H1 (cell line): ENCODE measurements around the gene TUBGCP5. TPM values are rescaled to one million over a fixed set of nuclear protein-coding genes. Genes with fewer than 3 reads are reported as not detected.

ENCODE experiments used
- CTCF ChIA-PET: fragments of 300-600 bp; sonication (Branson Sonifier 250); formaldehyde crosslinking; loops from one replicate; lab custom pipeline; 2021; ENCODE audit not compliant: partially characterized antibody; lab: Charles Lee
- POLR2A ChIA-PET: fragments of 300-600 bp; sonication (Branson Sonifier 250); formaldehyde crosslinking; loops from one replicate; lab custom pipeline; 2021; ENCODE audit warnings: inconsistent platforms; ENCODE audit not compliant: partially characterized antibody; lab: Charles Lee
- DNase-seq, 2 experiments: peaks; one replicate each; pipeline versions ENCODE4 v3.0.0 to v3.0.0-alpha.2; 2010 to 2022; ENCODE audit warnings: low spot score in 2 of 2, low read depth in 1 of 2, mixed read lengths in 1 of 2
- FAIRE-seq: peaks from 2 replicates; lab custom pipeline; 2011; peaks lifted over from hg19 to GRCh38; lab: Jason Lieb, UNC
- H2AFZ ChIP-seq: 2 replicates; pipeline ENCODE4 v1.8.1; 2012; ENCODE audit warnings: low read length, inconsistent platforms
- H2AK5ac ChIP-seq: 2 replicates; pipeline ENCODE4 v1.6.1; 2013; ENCODE audit warnings: low read depth, low read length
- H2BK120ac ChIP-seq: replicated peaks from 2 replicates; pipeline ENCODE3; 2013; ENCODE audit warnings: low read depth, low read length, inconsistent platforms
- H2BK12ac ChIP-seq: 2 replicates; pipeline ENCODE4 v1.6.1; 2013; ENCODE audit warnings: low read depth, low read length
- H2BK15ac ChIP-seq: 2 replicates; pipeline ENCODE4 v1.6.1; 2013; ENCODE audit warnings: low read length
- H2BK20ac ChIP-seq: 2 replicates; pipeline ENCODE4 v1.6.1; 2013; ENCODE audit warnings: low read length
- H2BK5ac ChIP-seq: 2 replicates; pipeline ENCODE4 v1.6.1; 2013; ENCODE audit warnings: low read depth, low read length
- H3K14ac ChIP-seq: 2 replicates; pipeline ENCODE4 v1.6.1; 2013; ENCODE audit warnings: inconsistent platforms; ENCODE audit not compliant: insufficient read length
- H3K18ac ChIP-seq: 2 replicates; pipeline ENCODE4 v1.6.1; 2013; ENCODE audit warnings: low read length; ENCODE audit errors: extremely low read depth
- H3K23ac ChIP-seq: 2 replicates; pipeline ENCODE4 v1.6.1; 2013; ENCODE audit warnings: inconsistent platforms; ENCODE audit not compliant: insufficient read length
- H3K23me2 ChIP-seq: 2 replicates; pipeline ENCODE4 v1.6.1; 2013; ENCODE audit warnings: low read depth, low read length
- H3K27ac ChIP-seq: 2 replicates; pipeline ENCODE4 v1.6.1; 2011; ENCODE audit warnings: low read depth, low read length, inconsistent platforms
- H3K27me3 ChIP-seq, 4 experiments: replicated peaks in 1 of 4; 1 replicate in 1 of 4; 2 replicates in 3 of 4; pipeline versions ENCODE4 v1.6.1 to v1.8.1; 2011 to 2013; ENCODE audit warnings: low read length in 3 of 4, mild to moderate bottlenecking in 3 of 4, inconsistent platforms in 2 of 4, mixed read lengths in 2 of 4, moderate library complexity in 1 of 4; ENCODE audit not compliant: control insufficient read depth in 3 of 4, insufficient read depth in 3 of 4; ENCODE audit errors: extremely low read depth in 1 of 4
- H3K36me3 ChIP-seq, 4 experiments: 2 replicates each; pipeline versions ENCODE4 v1.6.1 to v1.8.1; 2011 to 2013; ENCODE audit warnings: mild to moderate bottlenecking in 4 of 4, low read length in 3 of 4, moderate library complexity in 2 of 4, control low read depth in 1 of 4, inconsistent platforms in 1 of 4; ENCODE audit not compliant: insufficient read depth in 4 of 4, control insufficient read depth in 2 of 4
- H3K4ac ChIP-seq: replicated peaks from 2 replicates; pipeline ENCODE3; 2013; ENCODE audit warnings: low read length, low read depth, mixed read lengths, inconsistent platforms; ENCODE audit not compliant: insufficient read length
- H3K4me1 ChIP-seq, 4 experiments: replicated peaks in 1 of 4; 1 replicate in 1 of 4; 2 replicates in 3 of 4; pipeline versions ENCODE4 v1.6.1 to v1.8.1; 2011 to 2013; ENCODE audit warnings: low read length in 3 of 4, inconsistent platforms in 2 of 4, mixed read lengths in 1 of 4; ENCODE audit not compliant: insufficient read depth in 4 of 4, control insufficient read depth in 3 of 4
- H3K4me2 ChIP-seq, 2 experiments: 2 replicates each; pipeline versions ENCODE4 v1.6.1 to v1.8.1; 2011 to 2013; ENCODE audit warnings: low read depth in 2 of 2, low read length in 2 of 2, control low read depth in 1 of 2, inconsistent platforms in 1 of 2, mild to moderate bottlenecking in 1 of 2; ENCODE audit not compliant: insufficient read depth in 1 of 2
- H3K4me3 ChIP-seq, 4 experiments: fragments of 200-600, 300-600 bp in 1 of 4; sonication (generic), shearing (Covaris generic), sonication (Bioruptor Twin) in 1 of 4; 2 replicates each; pipeline versions ENCODE4 v1.5.1 to v1.8.1; 2011 to 2016; ENCODE audit warnings: low read length in 4 of 4, low read depth in 3 of 4, control low read depth in 2 of 4, inconsistent platforms in 2 of 4, mild to moderate bottlenecking in 2 of 4, mixed read lengths in 1 of 4, moderate library complexity in 1 of 4; ENCODE audit not compliant: insufficient read depth in 2 of 4; ENCODE audit errors: extremely low read depth in 1 of 4
- H3K56ac ChIP-seq: replicated peaks from 2 replicates; pipeline ENCODE3; 2013; ENCODE audit warnings: low read depth, mild to moderate bottlenecking, mixed read lengths, low read length, inconsistent platforms; ENCODE audit not compliant: insufficient read length
- H3K79me1 ChIP-seq: 2 replicates; pipeline ENCODE4 v1.6.1; 2013; ENCODE audit warnings: low read depth, low read length, control low read depth
- H3K79me2 ChIP-seq, 2 experiments: 2 replicates each; pipeline versions ENCODE4 v1.6.1 to v1.8.1; 2012 to 2013; ENCODE audit warnings: low read length in 2 of 2, mild to moderate bottlenecking in 2 of 2, inconsistent platforms in 1 of 2; ENCODE audit not compliant: insufficient read depth in 2 of 2, control insufficient read depth in 1 of 2
- H3K9ac ChIP-seq, 4 experiments: replicated peaks in 1 of 4; 1 replicate in 1 of 4; 2 replicates in 3 of 4; pipeline versions ENCODE4 v1.6.1 to v1.8.1; 2011 to 2013; ENCODE audit warnings: low read depth in 3 of 4, low read length in 3 of 4, control low read depth in 2 of 4, mild to moderate bottlenecking in 2 of 4, moderate library complexity in 2 of 4, inconsistent platforms in 1 of 4; ENCODE audit errors: extremely low read depth in 1 of 4
- H3K9me3 ChIP-seq, 2 experiments: 2 replicates each; pipeline versions ENCODE4 v1.6.1 to v1.8.1; 2012 to 2013; ENCODE audit warnings: mild to moderate bottlenecking in 2 of 2, moderate library complexity in 2 of 2, control low read depth in 1 of 2, inconsistent platforms in 1 of 2, low read depth in 1 of 2, low read length in 1 of 2, mixed read lengths in 1 of 2; ENCODE audit not compliant: insufficient read depth in 2 of 2
- H4K20me1 ChIP-seq, 2 experiments: replicated peaks in 1 of 2; 2 replicates each; pipeline versions ENCODE3 to v1.8.1; 2011 to 2013; ENCODE audit warnings: inconsistent platforms in 2 of 2, low read length in 2 of 2, mild to moderate bottlenecking in 1 of 2; ENCODE audit not compliant: insufficient read depth in 2 of 2, control insufficient read depth in 1 of 2
- H4K5ac ChIP-seq: 2 replicates; pipeline ENCODE4 v1.6.1; 2013; ENCODE audit warnings: low read length, low read depth, mixed read lengths, inconsistent platforms; ENCODE audit not compliant: insufficient read length
- H4K8ac ChIP-seq: 2 replicates; pipeline ENCODE4 v1.8.0; 2013; ENCODE audit warnings: mild to moderate bottlenecking, moderate library complexity, low read length, inconsistent platforms; ENCODE audit not compliant: insufficient read depth; ENCODE audit errors: extremely low read depth
- H4K91ac ChIP-seq: replicated peaks from 2 replicates; pipeline ENCODE3; 2013; ENCODE audit warnings: low read length, mixed read lengths, inconsistent platforms; ENCODE audit not compliant: insufficient read length
- BACH1 ChIP-seq: IDR thresholded peaks from 2 replicates; pipeline ENCODE4 v1.6.1; 2012; ENCODE audit warnings: low read length, improper control_type of control experiment
- BCL11A ChIP-seq, 2 experiments: IDR thresholded peaks; one replicate each; pipeline ENCODE4 v1.6.1; 2011; ENCODE audit warnings: low read depth in 2 of 2, low read length in 2 of 2, mild to moderate bottlenecking in 2 of 2
- CBX5 ChIP-seq: fragments of 300-800, 300-1000 bp; sonication (generic); IDR thresholded peaks from 2 replicates; pipeline ENCODE4 v1.7.1; 2016; ENCODE audit warnings: antibody characterized with exemption, low read length, low read depth
- EZH2 ChIP-seq: fragments of 200-600 bp; sonication (generic); IDR thresholded peaks from 2 replicates; pipeline ENCODE4 v1.7.1; 2012; ENCODE audit warnings: low read depth, mild to moderate bottlenecking, moderate library complexity, low read length, inconsistent platforms; ENCODE audit not compliant: severe bottlenecking
- JUN ChIP-seq: IDR thresholded peaks from 2 replicates; pipeline ENCODE4 v1.6.1; 2011; ENCODE audit warnings: low read depth, mild to moderate bottlenecking, improper control_type of control experiment, low read length
- NANOG ChIP-seq: IDR thresholded peaks from 2 replicates; pipeline ENCODE4 v1.6.1; 2011; ENCODE audit warnings: low read length, low read depth, mild to moderate bottlenecking, inconsistent platforms; ENCODE audit not compliant: insufficient read depth, poor library complexity, severe bottlenecking
- PHF8 ChIP-seq: fragments of 200-600 bp; sonication (generic); conservative IDR thresholded peaks from 2 replicates; pipeline ENCODE4 v1.7.1; 2012; ENCODE audit warnings: low read depth, mild to moderate bottlenecking, inconsistent platforms, low read length, moderate library complexity
- RAD21 ChIP-seq, 2 experiments: IDR thresholded peaks in 1 of 2; conservative IDR thresholded peaks in 1 of 2; 2 replicates each; pipeline ENCODE4 v1.6.1; 2011; ENCODE audit warnings: low read depth in 2 of 2, low read length in 2 of 2, improper control_type of control experiment in 1 of 2, inconsistent platforms in 1 of 2, mild to moderate bottlenecking in 1 of 2, moderate library complexity in 1 of 2
- RXRA ChIP-seq: IDR thresholded peaks from 2 replicates; pipeline ENCODE4 v1.6.1; 2011; ENCODE audit warnings: low read depth, mild to moderate bottlenecking, low read length, moderate library complexity; ENCODE audit not compliant: insufficient read depth
- SAP30 ChIP-seq: fragments of 300-600 bp; sonication (generic); IDR thresholded peaks from 2 replicates; pipeline ENCODE4 v1.7.1; 2012; ENCODE audit warnings: low read length, moderate library complexity, mild to moderate bottlenecking, inconsistent platforms; ENCODE audit not compliant: insufficient read depth, insufficient replicate concordance
- SIN3A ChIP-seq, 2 experiments: IDR thresholded peaks in 1 of 2; conservative IDR thresholded peaks in 1 of 2; 2 replicates each; pipeline ENCODE4 v1.6.1; 2011 to 2012; ENCODE audit warnings: low read length in 2 of 2, improper control_type of control experiment in 1 of 2, low read depth in 1 of 2, mild to moderate bottlenecking in 1 of 2
- SP2 ChIP-seq: IDR thresholded peaks from 2 replicates; pipeline ENCODE4 v1.6.1; 2012; ENCODE audit warnings: mild to moderate bottlenecking, low read length, inconsistent platforms
- WGBS, 2 experiments: shearing (Covaris generic) in 1 of 2; methylation state at CpG; one replicate each; pipeline versions ENCODE4 v1.1.6 to v1.1.7; 2013 to 2015; ENCODE audit warnings: low lambda C conversion rate in 2 of 2, mixed read lengths in 2 of 2, inconsistent platforms in 1 of 2, low coverage in 1 of 2, missing lambda C conversion rate in 1 of 2; ENCODE audit not compliant: insufficient replicate concordance in 2 of 2, insufficient coverage in 1 of 2, insufficient read length in 1 of 2; ENCODE audit errors: extremely low coverage in 1 of 2, missing lambda C conversion rate in 1 of 2; 5-methylcytosine and 5-hydroxymethylcytosine counted together
- polyA plus RNA-seq, 7 experiments: library from polyadenylated mRNA; depleted of rRNA in 3 of 7; stranded (reverse) in 5 of 7; unstranded in 2 of 7; fragments of >200 nt in 5 of 7; fragments of 200-250 nt in 2 of 7; gene quantifications; 1 replicate in 5 of 7; 2 replicates in 1 of 7; 4 replicates in 1 of 7; pipeline versions ENCODE4 v1.2.1 to v1.2.3, GENCODE V29; 2011 to 2013; ENCODE audit warnings: missing spikeins in 2 of 7, mixed read lengths in 2 of 7
- total RNA-seq: library from RNA; stranded (reverse); fragmentation: NEBNext Ultra II Directional; extraction: Animal tissue kit (Norgen Biotek cat#: 25700); gene quantifications from 2 replicates; pipeline ENCODE4 v1.2.1, GENCODE V29; 2021

Gene TUBGCP5
- total and polyA plus RNA-seq, 2 of the 8 experiments (the other 6 are each of a cell fraction or from before 2014, with no cell fraction given) = 6.3 to 12.5 TPM

GRCh38 chr15:23055316-23055715, 15.9 kb upstream of the TUBGCP5 start:
- peaks cover 6 to 8% of the 10 kb centered on the region in 2 experiments; a peak in 3 of 4 replicates for H3K9me3 ChIP-seq

More at GRCh38 chr15:23055316-23055715, 15.9 kb upstream of the TUBGCP5 start:
- Histone ChIP-seq H2BK5ac (no peak overlapping the region), H4K20me1 (no peaks in the 10 kb centered on the region)
- 74% methylated on average over 5 of the region's 5 CpGs; no CpG with 5 or more reads in 1 of the 2 experiments for WGBS, 2 experiments
- TF ChIP-seq PHF8 (no peak), RXRA (no peak), RAD21 (IDR thresholded peaks at IDR 0.05 in 1 of 2, conservative IDR thresholded peaks at IDR 0.05 in 1 of 2; ENCODE audit: low read depth in 2 of 2, low read length in 2 of 2) (no peak), SAP30 (no peak), JUN (no peak), CBX5 (no peak), SP2 (no peak), SIN3A (conservative IDR thresholded peaks at IDR 0.05 in 1 of 2, IDR thresholded peaks at IDR 0.05 in 1 of 2; ENCODE audit: low read depth in 1 of 2, low read length in 2 of 2) (no peak), BACH1 (no peak), BCL11A (IDR thresholded peaks at IDR 0.05; ENCODE audit: low read depth in 2 of 2, low read length in 2 of 2) (no peak), EZH2 (no peak), NANOG (no peak)
- TF ChIP-seq, all 59 proteins: peak for 0
- Histone ChIP-seq H3K4ac (no peak overlapping the region), H3K14ac (no peak overlapping the region), H2AK5ac (no peak overlapping the region), H3K79me1 (no peaks in the 10 kb centered on the region), H2AFZ (no peak overlapping the region), H4K8ac (no peak overlapping the region), H3K23ac (no peak overlapping the region), H4K5ac (no peak overlapping the region), H3K27ac (no peak overlapping the region), H3K4me3 (no peak overlapping the region), H3K56ac (no peak overlapping the region), H2BK15ac (no peak overlapping the region), H2BK12ac (no peak overlapping the region), H3K36me3 (no peaks in the 10 kb centered on the region), H4K91ac (no peak overlapping the region), H2BK20ac (no peak overlapping the region), H3K4me2 (no peak overlapping the region), H3K79me2 (no peaks in the 10 kb centered on the region), H3K27me3 (no peaks in the 10 kb centered on the region), H3K18ac (no peak overlapping the region), H3K23me2 (no peaks in the 10 kb centered on the region), H3K9ac (no peak overlapping the region), H3K4me1 (no peaks in the 10 kb centered on the region), H2BK120ac (no peak overlapping the region)
- ChIA-PET POLR2A (no interaction called here), CTCF (interaction anchor here (1.4 to 1.5 kb wide), 2 partner anchors 15 to 20 kb away, joined by 4 to 5 read pairs; no protein-coding TSS in a partner anchor)
- FAIRE-seq (no peak), DNase-seq (no peak)
